ENCODE measurements around the gene H1-8.

H1-8 gene

GRCh38 chr3:129534428-129535027, 8.4 kb upstream of the H1-8 start:
- TF ChIP-seq ZFP37 (tag by site-specific recombination; IDR thresholded peaks at IDR 0.05) (0 out of 2 replicates have a peak, but pooled peaks have one; percentile 35), KLF8 (tag by site-specific recombination; IDR thresholded peaks at IDR 0.05) (0 out of 2 replicates have a peak, but pooled peaks have one; percentile 15), ZBTB21 (tag by site-specific recombination; IDR thresholded peaks at IDR 0.05) (0 out of 2 replicates have a peak, but pooled peaks have one; percentile 12), ZNF629 (tag by site-specific recombination; IDR thresholded peaks at IDR 0.05) (peak; percentile 49; the same call in 1 of the 2 replicates), ZNF391 (tag by site-specific recombination; IDR thresholded peaks at IDR 0.05; ENCODE audit: borderline replicate concordance, low read depth) (no peak), ZNF146 (tag by site-specific recombination; IDR thresholded peaks at IDR 0.05) (no peak), EGR2 (tag by site-specific recombination; IDR thresholded peaks at IDR 0.05; ENCODE audit: low read depth) (0 out of 2 replicates have a peak, but pooled peaks have one; percentile 39), ZNF184 (tag by site-specific recombination; IDR thresholded peaks at IDR 0.05) (no peak), ZFHX2 (tag by site-specific recombination; conservative IDR thresholded peaks at IDR 0.05) (peak; percentile 56), SP7 (tag by site-specific recombination; IDR thresholded peaks at IDR 0.05) (peak; percentile 42; the same call in 1 of the 2 replicates), ZBTB6 (tag by site-specific recombination; IDR thresholded peaks at IDR 0.05) (peak; percentile 94)
- TF ChIP-seq, protein P1, sequence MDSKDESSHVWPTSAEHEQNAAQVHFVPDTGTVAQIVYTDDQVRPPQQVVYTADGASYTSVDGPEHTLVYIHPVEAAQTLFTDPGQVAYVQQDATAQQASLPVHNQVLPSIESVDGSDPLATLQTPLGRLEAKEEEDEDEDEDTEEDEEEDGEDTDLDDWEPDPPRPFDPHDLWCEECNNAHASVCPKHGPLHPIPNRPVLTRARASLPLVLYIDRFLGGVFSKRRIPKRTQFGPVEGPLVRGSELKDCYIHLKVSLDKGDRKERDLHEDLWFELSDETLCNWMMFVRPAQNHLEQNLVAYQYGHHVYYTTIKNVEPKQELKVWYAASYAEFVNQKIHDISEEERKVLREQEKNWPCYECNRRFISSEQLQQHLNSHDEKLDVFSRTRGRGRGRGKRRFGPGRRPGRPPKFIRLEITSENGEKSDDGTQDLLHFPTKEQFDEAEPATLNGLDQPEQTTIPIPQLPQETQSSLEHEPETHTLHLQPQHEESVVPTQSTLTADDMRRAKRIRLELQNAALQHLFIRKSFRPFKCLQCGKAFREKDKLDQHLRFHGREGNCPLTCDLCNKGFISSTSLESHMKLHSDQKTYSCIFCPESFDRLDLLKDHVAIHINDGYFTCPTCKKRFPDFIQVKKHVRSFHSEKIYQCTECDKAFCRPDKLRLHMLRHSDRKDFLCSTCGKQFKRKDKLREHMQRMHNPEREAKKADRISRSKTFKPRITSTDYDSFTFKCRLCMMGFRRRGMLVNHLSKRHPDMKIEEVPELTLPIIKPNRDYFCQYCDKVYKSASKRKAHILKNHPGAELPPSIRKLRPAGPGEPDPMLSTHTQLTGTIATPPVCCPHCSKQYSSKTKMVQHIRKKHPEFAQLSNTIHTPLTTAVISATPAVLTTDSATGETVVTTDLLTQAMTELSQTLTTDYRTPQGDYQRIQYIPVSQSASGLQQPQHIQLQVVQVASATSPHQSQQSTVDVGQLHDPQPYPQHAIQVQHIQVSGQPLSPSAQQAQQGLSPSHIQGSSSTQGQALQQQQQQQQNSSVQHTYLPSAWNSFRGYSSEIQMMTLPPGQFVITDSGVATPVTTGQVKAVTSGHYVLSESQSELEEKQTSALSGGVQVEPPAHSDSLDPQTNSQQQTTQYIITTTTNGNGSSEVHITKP (tag by site-specific recombination; IDR thresholded peaks at IDR 0.05): peak; percentile 88
- TF ChIP-seq, protein P2, sequence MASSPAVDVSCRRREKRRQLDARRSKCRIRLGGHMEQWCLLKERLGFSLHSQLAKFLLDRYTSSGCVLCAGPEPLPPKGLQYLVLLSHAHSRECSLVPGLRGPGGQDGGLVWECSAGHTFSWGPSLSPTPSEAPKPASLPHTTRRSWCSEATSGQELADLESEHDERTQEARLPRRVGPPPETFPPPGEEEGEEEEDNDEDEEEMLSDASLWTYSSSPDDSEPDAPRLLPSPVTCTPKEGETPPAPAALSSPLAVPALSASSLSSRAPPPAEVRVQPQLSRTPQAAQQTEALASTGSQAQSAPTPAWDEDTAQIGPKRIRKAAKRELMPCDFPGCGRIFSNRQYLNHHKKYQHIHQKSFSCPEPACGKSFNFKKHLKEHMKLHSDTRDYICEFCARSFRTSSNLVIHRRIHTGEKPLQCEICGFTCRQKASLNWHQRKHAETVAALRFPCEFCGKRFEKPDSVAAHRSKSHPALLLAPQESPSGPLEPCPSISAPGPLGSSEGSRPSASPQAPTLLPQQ (tag by site-specific recombination; IDR thresholded peaks at IDR 0.05): 0 out of 2 replicates have a peak, but pooled peaks have one; percentile 26
- POLR2A ChIA-PET: no interaction called here
- Histone ChIP-seq H3K27ac (ENCODE audit: extremely low read depth, low read depth, low read length) (no peak overlapping the region), H3K9me3 (ENCODE audit: control insufficient read depth, insufficient read depth, low read depth, low read length) (no peaks in the 10 kb centered on the region), H3K36me3 (ENCODE audit: control insufficient read depth in 2 of 2, insufficient read depth in 1 of 2, low read length in 2 of 2) (no peaks in the 10 kb centered on the region), H3K4me1 (ENCODE audit: control insufficient read depth, insufficient read depth, low read length) (no peaks in the 10 kb centered on the region), H3K4me3 (ENCODE audit: low read depth, low read length) (no peak overlapping the region)
- CTCF ChIA-PET: interaction anchor here (0.6 to 0.8 kb wide), 3 partner anchors 21 to 44 kb away, joined by 3 to 4 read pairs (median 3); no protein-coding TSS in a partner anchor

- TF ChIP-seq, protein P3, sequence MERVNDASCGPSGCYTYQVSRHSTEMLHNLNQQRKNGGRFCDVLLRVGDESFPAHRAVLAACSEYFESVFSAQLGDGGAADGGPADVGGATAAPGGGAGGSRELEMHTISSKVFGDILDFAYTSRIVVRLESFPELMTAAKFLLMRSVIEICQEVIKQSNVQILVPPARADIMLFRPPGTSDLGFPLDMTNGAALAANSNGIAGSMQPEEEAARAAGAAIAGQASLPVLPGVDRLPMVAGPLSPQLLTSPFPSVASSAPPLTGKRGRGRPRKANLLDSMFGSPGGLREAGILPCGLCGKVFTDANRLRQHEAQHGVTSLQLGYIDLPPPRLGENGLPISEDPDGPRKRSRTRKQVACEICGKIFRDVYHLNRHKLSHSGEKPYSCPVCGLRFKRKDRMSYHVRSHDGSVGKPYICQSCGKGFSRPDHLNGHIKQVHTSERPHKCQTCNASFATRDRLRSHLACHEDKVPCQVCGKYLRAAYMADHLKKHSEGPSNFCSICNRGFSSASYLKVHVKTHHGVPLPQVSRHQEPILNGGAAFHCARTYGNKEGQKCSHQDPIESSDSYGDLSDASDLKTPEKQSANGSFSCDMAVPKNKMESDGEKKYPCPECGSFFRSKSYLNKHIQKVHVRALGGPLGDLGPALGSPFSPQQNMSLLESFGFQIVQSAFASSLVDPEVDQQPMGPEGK (tag by site-specific recombination; IDR thresholded peaks at IDR 0.05): no peak
- TF ChIP-seq, protein P1 (tag by site-specific recombination; IDR thresholded peaks at IDR 0.05): peak; percentile 4; the same call in 1 of the 2 replicates
- TF ChIP-seq BCL11B (tag by site-specific recombination; IDR thresholded peaks at IDR 0.05; ENCODE audit: low read depth) (no peak), YY2 (tag by site-specific recombination; IDR thresholded peaks at IDR 0.05) (no peak), TRIM28 (IDR thresholded peaks at IDR 0.05; ENCODE audit: borderline replicate concordance, low read length) (no peak), ZNF214 (tag by site-specific recombination; IDR thresholded peaks at IDR 0.05; ENCODE audit: borderline replicate concordance) (no peak)
- Histone ChIP-seq H3K36me3 (ENCODE audit: control insufficient read depth in 2 of 2, insufficient read depth in 1 of 2, low read length in 2 of 2) (no peaks in the 10 kb centered on the region), H3K4me3 (ENCODE audit: low read depth, low read length) (no peak overlapping the region), H3K27ac (ENCODE audit: extremely low read depth, low read depth, low read length) (no peak overlapping the region), H3K4me1 (ENCODE audit: control insufficient read depth, insufficient read depth, low read length) (no peaks in the 10 kb centered on the region), H3K9me3 (ENCODE audit: control insufficient read depth, insufficient read depth, low read depth, low read length) (no peaks in the 10 kb centered on the region)
- ChIA-PET CTCF (interaction anchor here (0.6 to 0.8 kb wide), 2 partner anchors 21 to 45 kb away, joined by 3 to 4 read pairs; no protein-coding TSS in a partner anchor), POLR2A (no interaction called here)
These were observed 7.9 kb upstream of the H1-8 start for GRCh38 chr3:129535075-129535474.
